ENCODE measurements around the gene AK3. TPM values are rescaled to one million over a fixed set of nuclear protein-coding genes. Genes with fewer than 3 reads are reported as not detected.
A peak's percentile ranks its signal among the peaks of the same experiment; 100 is the strongest.
"Not testable (repeated sequence)": the region's sequence is repeated elsewhere in the genome, so short reads cannot be mapped to it uniquely, and the experiment has no call there.

Gene AK3
- polyA plus RNA-seq: 80.4 TPM
- long read RNA-seq, donor 1, transcript AK3-202 (5 exons, 2,736 nt): major isoform, 8 of 14 reads
- long read RNA-seq, donor 1, partial matches to known transcripts: 0 of 14 reads
- long read RNA-seq, donor 1, other reads (novel, unspliced or antisense): 6 of 14 reads
- long read RNA-seq, donor 2, transcript AK3-202 (5 exons, 2,736 nt): major isoform, 31 of 56 reads
- long read RNA-seq, donor 2, partial matches to known transcripts: 25 of 56 reads
- long read RNA-seq, donor 2, other reads (novel, unspliced or antisense): 0 of 56 reads
- long read RNA-seq, donor 3: 0 reads
- long read RNA-seq, donor 4, partial matches to known transcripts: 0 of 1 reads
- long read RNA-seq, donor 4, other reads (novel, unspliced or antisense): 0 of 1 reads
- long read RNA-seq, donor 5, transcript AK3-202 (5 exons, 2,736 nt): major isoform, 10 of 16 reads
- long read RNA-seq, donor 5, partial matches to known transcripts: 0 of 16 reads
- long read RNA-seq, donor 5, other reads (novel, unspliced or antisense): 6 of 16 reads
- long read RNA-seq, donor 6, transcript AK3-202 (5 exons, 2,736 nt): major isoform, 34 of 41 reads
- long read RNA-seq, donor 6, partial matches to known transcripts: 5 of 41 reads
- long read RNA-seq, donor 6, other reads (novel, unspliced or antisense): 0 of 41 reads
- long read RNA-seq, donor 7, transcript AK3-202 (5 exons, 2,736 nt): major isoform, 13 of 14 reads
- long read RNA-seq, donor 7, partial matches to known transcripts: 0 of 14 reads
- long read RNA-seq, donor 7, other reads (novel, unspliced or antisense): 0 of 14 reads
- long read RNA-seq, donor 8, transcript AK3-202 (5 exons, 2,736 nt): major isoform, 21 of 22 reads
- long read RNA-seq, donor 8, partial matches to known transcripts: 0 of 22 reads
- long read RNA-seq, donor 8, other reads (novel, unspliced or antisense): 0 of 22 reads
- long read RNA-seq, donor 9, transcript AK3-202 (5 exons, 2,736 nt): major isoform, 14 of 14 reads
- long read RNA-seq, donor 9, partial matches to known transcripts: 0 of 14 reads
- long read RNA-seq, donor 9, other reads (novel, unspliced or antisense): 0 of 14 reads
- long read RNA-seq, donor 10, transcript AK3-202 (5 exons, 2,736 nt): major isoform, 30 of 30 reads
- long read RNA-seq, donor 10, partial matches to known transcripts: 0 of 30 reads
- long read RNA-seq, donor 10, other reads (novel, unspliced or antisense): 0 of 30 reads
- long read RNA-seq, donor 11, transcript AK3-202 (5 exons, 2,736 nt): major isoform, 15 of 15 reads
- long read RNA-seq, donor 11, partial matches to known transcripts: 0 of 15 reads
- long read RNA-seq, donor 11, other reads (novel, unspliced or antisense): 0 of 15 reads

DNA sequence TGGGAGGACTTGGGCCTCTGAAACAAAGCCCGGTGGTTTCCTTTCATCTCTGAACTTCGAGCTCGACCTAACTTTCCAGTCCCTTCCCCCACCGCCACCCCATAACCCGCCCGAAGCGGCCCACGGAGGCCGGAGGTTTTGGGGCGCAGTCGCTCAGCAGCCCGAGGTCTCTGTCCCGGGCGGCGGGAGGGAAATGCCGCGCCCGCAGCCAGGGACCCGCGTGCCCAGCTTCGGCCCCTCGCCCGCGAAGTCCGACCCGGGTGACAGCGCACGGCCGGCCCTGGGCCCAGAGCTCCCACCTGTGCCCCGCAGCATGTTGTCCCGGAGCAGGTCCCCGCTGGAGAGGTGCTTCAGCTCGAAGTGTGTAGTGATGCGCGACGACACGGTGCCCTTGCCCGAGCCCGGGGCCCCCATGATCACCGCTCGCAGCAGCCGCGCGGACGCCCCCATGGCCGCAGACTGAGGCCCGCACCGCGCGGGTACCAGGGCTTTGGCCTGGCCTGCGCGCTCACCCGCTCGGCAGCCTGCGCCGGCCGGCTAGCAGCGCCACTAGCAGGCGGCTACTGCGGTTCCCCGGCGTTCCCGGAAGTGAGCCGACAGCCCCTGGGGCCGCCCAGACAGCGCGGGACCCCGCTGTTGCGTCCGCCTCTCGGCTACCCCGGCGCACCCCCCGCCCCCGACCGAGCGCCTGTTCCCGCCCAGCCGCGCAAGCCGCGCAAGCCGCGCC lies at the start of gene AK3:
AK3 (minus strand) TSS at position 565 of the 727 bp plus-strand sequence; CDS start at position 450, 115 bp downstream.
- H3K4me1 ChIP-seq (ENCODE audit: control insufficient read depth, insufficient read depth, low read length): peaks cover 3% of the 10 kb centered on the region
- no peaks in the 10 kb centered on the region for H3K9me3 ChIP-seq (ENCODE audit: control insufficient read depth, low read depth, low read length)
- peak within 1 kb of the TSS; percentile 93 for H3K27ac ChIP-seq (ENCODE audit: low read length)
- peak; percentile 89 to 94 for DNase-seq
- WGBS (ENCODE audit: insufficient coverage, low lambda C conversion rate): no CpG with 5 or more reads among the region's 84 CpGs
- H3K36me3 ChIP-seq (ENCODE audit: control insufficient read depth, insufficient read depth, low read length): no peaks in the 10 kb centered on the region
- H3K27me3 ChIP-seq (ENCODE audit: control insufficient read depth, insufficient read depth, low read length): no peaks in the 10 kb centered on the region
- H3K4me3 ChIP-seq (ENCODE audit: low read length): peak within 1 kb of the TSS; percentile 89

DNA sequence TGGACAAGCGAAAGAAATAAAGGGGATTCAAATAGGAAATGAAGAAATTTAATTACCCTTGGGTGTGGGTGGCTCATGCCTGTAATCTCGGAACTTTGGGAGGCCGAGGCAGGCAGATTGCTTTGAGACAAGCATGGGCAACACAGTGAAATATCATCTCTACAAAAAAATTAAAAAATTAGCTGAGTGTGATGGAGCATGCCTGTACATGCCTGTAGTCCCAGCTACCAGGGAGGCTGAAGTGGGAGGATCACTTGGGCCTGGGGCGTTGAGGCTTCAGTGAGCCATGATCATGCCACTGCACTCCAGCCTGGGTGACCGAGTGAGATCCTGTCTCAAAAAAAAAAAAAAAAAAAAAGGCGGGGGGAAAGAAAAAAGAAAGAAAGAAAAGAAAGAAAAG lies 47.7 kb upstream of the AK3 start:
- 96% methylated on average over 4 of the region's 6 CpGs for WGBS (ENCODE audit: insufficient coverage, low lambda C conversion rate)
- no peak for DNase-seq
- H3K27me3 ChIP-seq (ENCODE audit: control insufficient read depth, insufficient read depth, low read length): no peaks in the 10 kb centered on the region
- no peak overlapping the region for H3K4me3 ChIP-seq (ENCODE audit: low read length)
- H3K27ac ChIP-seq (ENCODE audit: low read length): no peak overlapping the region
- no peaks in the 10 kb centered on the region for H3K9me3 ChIP-seq (ENCODE audit: control insufficient read depth, low read depth, low read length)
- no peaks in the 10 kb centered on the region for H3K36me3 ChIP-seq (ENCODE audit: control insufficient read depth, insufficient read depth, low read length)
- H3K4me1 ChIP-seq (ENCODE audit: control insufficient read depth, insufficient read depth, low read length): peaks cover 3% of the 10 kb centered on the region

DNA sequence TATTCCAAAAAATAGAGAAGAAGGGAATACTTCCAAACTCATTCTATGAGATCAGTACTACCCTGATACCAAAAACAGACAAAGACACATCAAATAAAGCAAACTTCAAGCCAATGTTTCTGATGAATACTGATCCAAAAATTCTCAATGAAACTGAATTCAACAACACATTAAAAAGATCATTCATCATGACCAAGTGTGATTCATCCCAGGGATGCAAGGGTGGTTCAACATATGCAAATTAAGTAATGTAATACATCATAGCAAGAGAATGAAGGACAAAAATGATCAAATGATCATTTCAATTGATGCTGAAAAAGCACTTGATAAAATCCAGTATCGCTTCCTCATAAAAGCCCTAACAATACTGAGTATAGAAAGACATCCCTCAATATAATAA lies 46.9 kb upstream of the AK3 start:
- no peak overlapping the region for H3K4me3 ChIP-seq (ENCODE audit: low read length)
- no peaks in the 10 kb centered on the region for H3K9me3 ChIP-seq (ENCODE audit: control insufficient read depth, low read depth, low read length)
- no peak for DNase-seq
- WGBS (ENCODE audit: insufficient coverage, low lambda C conversion rate): no CpG with 5 or more reads among the region's 1 CpG
- H3K36me3 ChIP-seq (ENCODE audit: control insufficient read depth, insufficient read depth, low read length): no peaks in the 10 kb centered on the region
- H3K4me1 ChIP-seq (ENCODE audit: control insufficient read depth, insufficient read depth, low read length): peaks cover 3% of the 10 kb centered on the region
- no peak overlapping the region for H3K27ac ChIP-seq (ENCODE audit: low read length)
- no peaks in the 10 kb centered on the region for H3K27me3 ChIP-seq (ENCODE audit: control insufficient read depth, insufficient read depth, low read length)

DNA sequence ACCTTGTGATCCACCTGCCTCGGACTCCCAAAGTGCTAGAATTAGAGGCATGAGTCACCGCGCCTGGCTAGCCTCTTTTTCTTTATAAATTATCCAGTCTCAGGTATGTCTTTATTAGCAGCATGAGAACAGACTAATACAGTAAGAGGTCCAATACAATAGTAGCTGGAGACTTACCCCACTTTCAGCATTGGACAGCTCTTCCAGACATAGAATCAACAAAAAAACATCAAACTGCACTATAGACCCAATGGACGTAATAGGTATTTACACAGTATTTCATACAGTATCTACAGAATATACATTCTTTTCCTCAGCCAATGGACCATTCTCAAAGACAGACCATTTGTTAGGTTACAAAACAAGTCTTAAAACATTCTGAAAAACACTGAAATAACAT lies 45.6 kb upstream of the AK3 start:
- no peaks in the 10 kb centered on the region for H3K9me3 ChIP-seq (ENCODE audit: control insufficient read depth, low read depth, low read length)

DNA sequence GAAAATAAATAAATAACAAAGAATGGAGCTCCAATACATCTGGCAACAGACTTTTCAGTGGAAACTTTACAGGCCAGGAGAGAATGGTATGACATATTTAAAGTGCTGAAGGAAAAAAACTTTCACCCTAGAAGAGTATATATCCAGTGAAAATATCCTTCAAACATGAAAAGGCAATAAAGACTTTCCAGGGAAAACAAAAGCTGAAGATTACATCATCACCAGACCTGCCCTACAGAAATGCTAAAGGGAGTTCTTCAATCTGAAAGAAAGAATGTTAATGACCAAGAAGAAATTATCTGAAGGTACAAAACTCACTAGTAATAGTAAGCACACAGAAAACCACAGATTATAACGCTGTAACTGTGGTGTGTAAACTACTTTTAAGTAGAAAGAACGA lies 43.4 kb upstream of the AK3 start:
- DNase-seq: peak in 1 of 2 donors; percentile 65
- Histone ChIP-seq H3K27ac (ENCODE audit: low read length) (no peak overlapping the region), H3K36me3 (ENCODE audit: control insufficient read depth, insufficient read depth, low read length) (no peaks in the 10 kb centered on the region), H3K9me3 (ENCODE audit: control insufficient read depth, low read depth, low read length) (no peaks in the 10 kb centered on the region), H3K4me1 (ENCODE audit: control insufficient read depth, insufficient read depth, low read length) (no peaks in the 10 kb centered on the region), H3K4me3 (ENCODE audit: low read length) (no peak overlapping the region), H3K27me3 (ENCODE audit: control insufficient read depth, insufficient read depth, low read length) (peaks cover 4% of the 10 kb centered on the region)
- 39% methylated on average over 2 of the region's 2 CpGs for WGBS (ENCODE audit: insufficient coverage, low lambda C conversion rate)

More for the DNA sequence above, 45.6 kb upstream of the AK3 start:
- Histone ChIP-seq H3K4me1 (ENCODE audit: control insufficient read depth, insufficient read depth, low read length) (no peaks in the 10 kb centered on the region), H3K27ac (ENCODE audit: low read length) (no peak overlapping the region), H3K4me3 (ENCODE audit: low read length) (no peak overlapping the region), H3K36me3 (ENCODE audit: control insufficient read depth, insufficient read depth, low read length) (no peaks in the 10 kb centered on the region), H3K27me3 (ENCODE audit: control insufficient read depth, insufficient read depth, low read length) (no peaks in the 10 kb centered on the region)
- no CpG with 5 or more reads among the region's 4 CpGs for WGBS (ENCODE audit: insufficient coverage, low lambda C conversion rate)
- no peak for DNase-seq

DNA sequence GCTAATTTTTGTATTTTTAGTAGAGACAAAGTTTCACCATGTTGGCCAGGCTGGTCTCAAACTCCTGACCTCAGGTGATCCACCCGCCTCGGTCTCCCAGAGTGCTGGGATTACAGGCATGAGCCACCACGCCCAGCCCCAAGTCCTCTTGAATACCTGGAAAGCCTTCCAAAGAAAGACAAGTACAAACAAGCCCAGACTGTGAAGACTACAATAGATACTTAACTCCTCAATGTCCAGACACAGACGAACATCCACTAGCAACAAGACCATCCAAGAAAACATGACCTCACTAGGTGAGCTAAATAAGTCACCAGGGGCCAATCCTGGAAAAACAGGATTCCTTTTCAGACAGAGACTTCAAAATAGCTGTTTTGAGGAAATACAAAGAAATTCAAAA lies 42.2 kb upstream of the AK3 start:
- not testable (repeated sequence) for H3K4me3 ChIP-seq (ENCODE audit: low read length); H3K27ac ChIP-seq (ENCODE audit: low read length); DNase-seq; H3K27me3 ChIP-seq (ENCODE audit: control insufficient read depth, insufficient read depth, low read length); H3K9me3 ChIP-seq (ENCODE audit: control insufficient read depth, low read depth, low read length); H3K4me1 ChIP-seq (ENCODE audit: control insufficient read depth, insufficient read depth, low read length); H3K36me3 ChIP-seq (ENCODE audit: control insufficient read depth, insufficient read depth, low read length)
- WGBS (ENCODE audit: insufficient coverage, low lambda C conversion rate): no CpG with 5 or more reads among the region's 4 CpGs

DNA sequence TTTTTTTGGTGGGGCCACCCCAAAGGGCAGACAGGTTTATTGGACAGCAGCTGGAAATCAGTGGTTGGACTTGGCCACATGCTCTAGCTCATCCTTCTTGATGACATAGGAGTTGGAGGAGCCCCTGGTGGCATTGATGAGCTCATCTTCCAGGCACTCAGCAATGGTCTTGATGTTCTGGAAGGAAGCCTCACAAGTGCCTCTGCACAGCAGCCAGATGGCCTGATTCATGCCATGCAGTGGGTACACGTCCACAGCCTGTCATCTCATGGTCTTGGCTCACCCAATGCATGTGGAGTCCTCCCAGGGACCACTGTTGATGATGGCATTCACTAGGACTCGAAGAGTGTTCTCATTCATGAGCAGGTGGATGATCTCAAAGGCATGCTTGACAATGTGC lies 40.4 kb upstream of the AK3 start:
- no peaks in the 10 kb centered on the region for H3K9me3 ChIP-seq (ENCODE audit: control insufficient read depth, low read depth, low read length)
- H3K4me3 ChIP-seq (ENCODE audit: low read length): no peak overlapping the region
- no CpG with 5 or more reads among the region's 2 CpGs for WGBS (ENCODE audit: insufficient coverage, low lambda C conversion rate)
- H3K4me1 ChIP-seq (ENCODE audit: control insufficient read depth, insufficient read depth, low read length): no peaks in the 10 kb centered on the region
- peaks cover 4% of the 10 kb centered on the region for H3K27me3 ChIP-seq (ENCODE audit: control insufficient read depth, insufficient read depth, low read length)
- DNase-seq: no peak
- H3K27ac ChIP-seq (ENCODE audit: low read length): no peak overlapping the region
- H3K36me3 ChIP-seq (ENCODE audit: control insufficient read depth, insufficient read depth, low read length): no peaks in the 10 kb centered on the region

DNA sequence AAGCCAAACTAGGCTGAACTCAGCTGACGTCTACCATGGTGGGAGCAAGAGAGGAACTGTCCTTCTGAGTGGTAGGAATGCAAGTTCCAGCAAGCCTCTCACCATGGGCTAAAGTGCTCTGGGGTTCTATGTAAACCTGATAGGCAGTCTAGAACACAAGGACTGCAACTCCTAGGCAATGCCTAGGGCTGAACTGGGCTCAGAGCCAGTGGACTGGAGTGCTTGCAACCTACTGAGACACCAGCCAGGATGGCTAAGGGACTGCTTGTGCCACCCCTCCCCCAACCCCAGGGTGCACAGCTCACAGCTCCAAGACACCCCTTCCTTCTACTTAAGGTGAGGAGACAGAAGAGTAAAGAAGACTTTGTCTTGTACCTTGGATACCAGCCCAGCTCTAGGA lies 39.6 kb upstream of the AK3 start:
- no peak for DNase-seq
- H3K36me3 ChIP-seq (ENCODE audit: control insufficient read depth, insufficient read depth, low read length): no peaks in the 10 kb centered on the region
- H3K27me3 ChIP-seq (ENCODE audit: control insufficient read depth, insufficient read depth, low read length): peaks cover 4% of the 10 kb centered on the region
- no peak overlapping the region for H3K27ac ChIP-seq (ENCODE audit: low read length)
- H3K9me3 ChIP-seq (ENCODE audit: control insufficient read depth, low read depth, low read length): no peaks in the 10 kb centered on the region
- no peaks in the 10 kb centered on the region for H3K4me1 ChIP-seq (ENCODE audit: control insufficient read depth, insufficient read depth, low read length)
- no peak overlapping the region for H3K4me3 ChIP-seq (ENCODE audit: low read length)
- no CpG with 5 or more reads among the region's 1 CpG for WGBS (ENCODE audit: insufficient coverage, low lambda C conversion rate)

DNA sequence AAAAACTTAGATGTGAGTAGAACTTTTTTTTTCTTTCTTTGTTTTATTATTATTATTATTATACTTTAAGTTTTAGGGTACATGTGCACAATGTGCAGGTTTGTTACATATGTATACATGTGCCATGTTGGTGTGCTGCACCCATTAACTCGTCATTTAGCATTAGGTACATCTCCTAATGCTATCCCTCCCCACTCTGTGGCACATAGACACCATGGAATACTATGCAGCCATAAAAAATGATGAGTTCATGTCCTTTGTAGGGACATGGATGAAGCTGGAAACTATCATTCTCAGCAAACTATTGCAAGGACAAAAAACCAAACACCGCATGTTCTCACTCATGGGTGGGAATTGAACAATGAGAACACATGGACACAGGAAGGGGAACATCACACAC lies 34.0 kb upstream of the AK3 start:
- H3K27ac ChIP-seq (ENCODE audit: low read length); H3K36me3 ChIP-seq (ENCODE audit: control insufficient read depth, insufficient read depth, low read length); H3K4me3 ChIP-seq (ENCODE audit: low read length); H3K4me1 ChIP-seq (ENCODE audit: control insufficient read depth, insufficient read depth, low read length); H3K27me3 ChIP-seq (ENCODE audit: control insufficient read depth, insufficient read depth, low read length); DNase-seq; H3K9me3 ChIP-seq (ENCODE audit: control insufficient read depth, low read depth, low read length): not testable (repeated sequence)
- no CpG with 5 or more reads among the region's 2 CpGs for WGBS (ENCODE audit: insufficient coverage, low lambda C conversion rate)

Data from large intestine (tissue), 12 donors.